Right lobe of liver (tissue), 4 donors: ENCODE results near the gene SALL1.

Source experiments
- POLR2A ChIP-seq: fragments of 450-650 bp; IDR thresholded peaks from one replicate; pipeline ENCODE4 v1.6.1; 2017; ENCODE audit warnings: antibody characterized with exemption, mild to moderate bottlenecking
- TF ChIP-seq, protein P1 (sequence below), 4 donors: fragments of 200-600 bp in 3 of 4; fragments of 450-650 bp in 1 of 4; IDR thresholded peaks; one replicate each; pipeline versions ENCODE4 v1.5.1 to v1.8.0; 2016 to 2022; ENCODE audit warnings: antibody characterized with exemption in 4 of 4, mild to moderate bottlenecking in 2 of 4
- donor health status: DM: no; HTN: no; CAD: no.
- donor health status: DM: no; HTN: no; CAD: no.
- donor health status: DM: no; HTN: yes; CAD: no.

DNA sequence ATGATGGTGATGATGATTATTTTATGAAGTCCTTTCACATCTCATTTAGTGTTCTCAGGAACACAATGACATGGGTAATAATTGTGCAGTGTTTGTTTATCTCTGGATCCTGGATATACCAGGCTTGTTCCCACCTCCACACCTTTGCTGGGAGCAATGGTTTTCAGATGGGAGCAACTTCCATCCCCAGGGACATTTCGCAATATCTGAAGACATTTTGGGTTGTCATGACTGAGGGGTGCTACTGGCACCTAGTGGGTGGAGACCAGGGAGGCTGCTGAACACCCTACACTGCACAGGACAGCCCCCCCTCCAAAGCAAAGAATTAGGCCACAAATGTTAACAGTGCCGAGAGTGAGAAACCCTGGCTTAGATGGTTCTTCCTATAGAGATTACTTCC, 13.5 kb upstream of the SALL1 start:
- TF ChIP-seq, protein P1, sequence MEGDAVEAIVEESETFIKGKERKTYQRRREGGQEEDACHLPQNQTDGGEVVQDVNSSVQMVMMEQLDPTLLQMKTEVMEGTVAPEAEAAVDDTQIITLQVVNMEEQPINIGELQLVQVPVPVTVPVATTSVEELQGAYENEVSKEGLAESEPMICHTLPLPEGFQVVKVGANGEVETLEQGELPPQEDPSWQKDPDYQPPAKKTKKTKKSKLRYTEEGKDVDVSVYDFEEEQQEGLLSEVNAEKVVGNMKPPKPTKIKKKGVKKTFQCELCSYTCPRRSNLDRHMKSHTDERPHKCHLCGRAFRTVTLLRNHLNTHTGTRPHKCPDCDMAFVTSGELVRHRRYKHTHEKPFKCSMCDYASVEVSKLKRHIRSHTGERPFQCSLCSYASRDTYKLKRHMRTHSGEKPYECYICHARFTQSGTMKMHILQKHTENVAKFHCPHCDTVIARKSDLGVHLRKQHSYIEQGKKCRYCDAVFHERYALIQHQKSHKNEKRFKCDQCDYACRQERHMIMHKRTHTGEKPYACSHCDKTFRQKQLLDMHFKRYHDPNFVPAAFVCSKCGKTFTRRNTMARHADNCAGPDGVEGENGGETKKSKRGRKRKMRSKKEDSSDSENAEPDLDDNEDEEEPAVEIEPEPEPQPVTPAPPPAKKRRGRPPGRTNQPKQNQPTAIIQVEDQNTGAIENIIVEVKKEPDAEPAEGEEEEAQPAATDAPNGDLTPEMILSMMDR (IDR thresholded peaks at IDR 0.05) = no peak
- no peak for TF ChIP-seq POLR2A
